HEK293 (cell line): ENCODE measurements around the gene SLC37A4.

Experiments used
- BCL11A ChIP-seq: fragments of 450-650 bp; formaldehyde crosslinking; IDR thresholded peaks from 2 replicates; pipeline ENCODE4 v1.5.1; 2016; ENCODE audit warnings: low read depth, missing biosample characterization, missing genetic modification characterization
- HOXD13 ChIP-seq: sonication (generic); formaldehyde crosslinking; IDR thresholded peaks from 2 replicates; pipeline ENCODE4 v1.8.0; 2022; ENCODE audit warnings: missing genetic modification reagents, borderline replicate concordance
- KLF10 ChIP-seq: fragments of 450-650 bp; IDR thresholded peaks from 2 replicates; pipeline ENCODE4 v1.5.1; 2018; ENCODE audit warnings: missing biosample characterization, mild to moderate bottlenecking, missing genetic modification characterization
- KLF9 ChIP-seq: fragments of 450-650 bp; formaldehyde crosslinking; IDR thresholded peaks from 2 replicates; pipeline ENCODE4 v1.5.1; 2016; ENCODE audit warnings: missing biosample characterization, missing genetic modification characterization, low read depth
- SCRT1 ChIP-seq: fragments of 450-650 bp; formaldehyde crosslinking; IDR thresholded peaks from 2 replicates; pipeline ENCODE4 v1.5.1; 2016; ENCODE audit warnings: missing biosample characterization, missing genetic modification characterization, borderline replicate concordance
- SP7 ChIP-seq: fragments of 450-650 bp; formaldehyde crosslinking; IDR thresholded peaks from 2 replicates; pipeline ENCODE4 v1.5.1; 2016; ENCODE audit warnings: missing biosample characterization, missing genetic modification characterization
- ZBTB6 ChIP-seq: fragments of 450-650 bp; formaldehyde crosslinking; IDR thresholded peaks from 2 replicates; pipeline ENCODE4 v1.5.1; 2017; ENCODE audit warnings: missing biosample characterization, missing genetic modification characterization
- ZIC2 ChIP-seq: fragments of 450-650 bp; formaldehyde crosslinking; IDR thresholded peaks from 2 replicates; pipeline ENCODE4 v1.5.1; 2016; ENCODE audit warnings: missing biosample characterization, missing genetic modification characterization
- ZNF114 ChIP-seq: fragments of 450-650 bp; formaldehyde crosslinking; IDR thresholded peaks from 2 replicates; pipeline ENCODE4 v1.5.0; 2017; ENCODE audit warnings: missing biosample characterization, missing genetic modification characterization
- ZNF121 ChIP-seq: fragments of 450-650 bp; formaldehyde crosslinking; IDR thresholded peaks from 2 replicates; pipeline ENCODE4 v1.5.1; 2016; ENCODE audit warnings: missing biosample characterization, missing genetic modification characterization
- ZNF214 ChIP-seq: fragments of 450-650 bp; formaldehyde crosslinking; IDR thresholded peaks from 2 replicates; pipeline ENCODE4 v1.5.1; 2017; ENCODE audit warnings: missing biosample characterization, mild to moderate bottlenecking, missing genetic modification characterization, borderline replicate concordance
- ZNF24 ChIP-seq: fragments of 450-650 bp; formaldehyde crosslinking; IDR thresholded peaks from 2 replicates; pipeline ENCODE4 v1.5.1; 2016; ENCODE audit warnings: missing biosample characterization, missing genetic modification characterization
- ZNF26 ChIP-seq: fragments of 450-650 bp; formaldehyde crosslinking; IDR thresholded peaks from 2 replicates; pipeline ENCODE4 v1.5.1; 2016; ENCODE audit warnings: missing biosample characterization, missing genetic modification characterization
- ZNF292 ChIP-seq: fragments of 450-650 bp; formaldehyde crosslinking; IDR thresholded peaks from 2 replicates; pipeline ENCODE4 v1.5.1; 2016; ENCODE audit warnings: low read depth, missing biosample characterization, missing genetic modification characterization, borderline replicate concordance
- ZNF302 ChIP-seq: fragments of 450-650 bp; formaldehyde crosslinking; IDR thresholded peaks from 2 replicates; pipeline ENCODE4 v1.5.1; 2016; ENCODE audit warnings: missing biosample characterization, missing genetic modification characterization, low read depth
- ZNF341 ChIP-seq: fragments of 450-650 bp; formaldehyde crosslinking; IDR thresholded peaks from 2 replicates; pipeline ENCODE4; 2016; ENCODE audit warnings: low read depth, missing biosample characterization, missing genetic modification characterization
- ZNF555 ChIP-seq: fragments of 450-650 bp; formaldehyde crosslinking; conservative IDR thresholded peaks from 2 replicates; pipeline ENCODE4 v1.5.1; 2017; ENCODE audit warnings: missing biosample characterization, mild to moderate bottlenecking, missing genetic modification characterization, inconsistent platforms
- ZNF747 ChIP-seq: fragments of 450-650 bp; formaldehyde crosslinking; IDR thresholded peaks from 2 replicates; pipeline ENCODE4 v1.5.1; 2016; ENCODE audit warnings: missing biosample characterization, missing genetic modification characterization
- ZNF792 ChIP-seq: fragments of 450-650 bp; formaldehyde crosslinking; IDR thresholded peaks from 2 replicates; pipeline ENCODE4 v1.5.1; 2016; ENCODE audit warnings: missing biosample characterization, missing genetic modification characterization
- TF ChIP-seq, protein P1 (sequence below): fragments of 450-650 bp; formaldehyde crosslinking; IDR thresholded peaks from 2 replicates; pipeline ENCODE4 v1.5.1; 2017; ENCODE audit warnings: missing biosample characterization, missing genetic modification characterization
- TF ChIP-seq, protein P2 (sequence below): fragments of 450-650 bp; formaldehyde crosslinking; IDR thresholded peaks from 2 replicates; pipeline ENCODE4 v1.5.1; 2016; ENCODE audit warnings: missing biosample characterization, missing genetic modification characterization
- TF ChIP-seq, protein P3 (sequence below): fragments of 450-650 bp; formaldehyde crosslinking; IDR thresholded peaks from 2 replicates; pipeline ENCODE4 v1.5.1; 2016; ENCODE audit warnings: missing biosample characterization, missing genetic modification characterization
- TF ChIP-seq, protein P4 (sequence below): fragments of 450-650 bp; IDR thresholded peaks from 2 replicates; pipeline ENCODE4 v1.5.1; 2018; ENCODE audit warnings: missing biosample characterization, mild to moderate bottlenecking, missing genetic modification characterization
- TF ChIP-seq, protein P5 (sequence below): fragments of 450-650 bp; formaldehyde crosslinking; IDR thresholded peaks from 2 replicates; pipeline ENCODE4 v1.5.1; 2016; ENCODE audit warnings: missing biosample characterization, missing genetic modification characterization
- TF ChIP-seq, protein P6 (sequence below): fragments of 450-650 bp; formaldehyde crosslinking; IDR thresholded peaks from 2 replicates; pipeline ENCODE4 v1.5.0; 2017; ENCODE audit warnings: missing biosample characterization, missing genetic modification characterization, borderline replicate concordance

Gene SLC37A4

GRCh38 chr11:119030329-119031047 is at the start of gene SLC37A4 (continued):
- TF ChIP-seq, protein P1, sequence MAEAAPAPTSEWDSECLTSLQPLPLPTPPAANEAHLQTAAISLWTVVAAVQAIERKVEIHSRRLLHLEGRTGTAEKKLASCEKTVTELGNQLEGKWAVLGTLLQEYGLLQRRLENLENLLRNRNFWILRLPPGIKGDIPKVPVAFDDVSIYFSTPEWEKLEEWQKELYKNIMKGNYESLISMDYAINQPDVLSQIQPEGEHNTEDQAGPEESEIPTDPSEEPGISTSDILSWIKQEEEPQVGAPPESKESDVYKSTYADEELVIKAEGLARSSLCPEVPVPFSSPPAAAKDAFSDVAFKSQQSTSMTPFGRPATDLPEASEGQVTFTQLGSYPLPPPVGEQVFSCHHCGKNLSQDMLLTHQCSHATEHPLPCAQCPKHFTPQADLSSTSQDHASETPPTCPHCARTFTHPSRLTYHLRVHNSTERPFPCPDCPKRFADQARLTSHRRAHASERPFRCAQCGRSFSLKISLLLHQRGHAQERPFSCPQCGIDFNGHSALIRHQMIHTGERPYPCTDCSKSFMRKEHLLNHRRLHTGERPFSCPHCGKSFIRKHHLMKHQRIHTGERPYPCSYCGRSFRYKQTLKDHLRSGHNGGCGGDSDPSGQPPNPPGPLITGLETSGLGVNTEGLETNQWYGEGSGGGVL (tag by site-specific recombination): peak; percentile 55
- TF ChIP-seq ZIC2 (tag by site-specific recombination) (peak; percentile 47), ZNF341 (tag by site-specific recombination) (peak; percentile 43; the same call in 1 of the 2 replicates), KLF10 (tag by site-specific recombination) (no peak), ZNF747 (tag by site-specific recombination) (no peak), BCL11A (no peak), SCRT1 (tag by site-specific recombination) (no peak), HOXD13 (CRISPR knock-in tag) (no peak), ZBTB6 (tag by site-specific recombination) (no peak), KLF9 (tag by site-specific recombination) (peak; percentile 88), ZNF214 (no peak), ZNF121 (tag by site-specific recombination) (0 out of 2 replicates have a peak, but pooled peaks have one; percentile 10), ZNF292 (tag by site-specific recombination) (no peak), ZNF114 (tag by site-specific recombination) (no peak), SP7 (tag by site-specific recombination) (peak; percentile 61), ZNF24 (no peak), ZNF26 (tag by site-specific recombination) (no peak), ZNF302 (tag by site-specific recombination) (no peak), ZNF555 (tag by site-specific recombination) (no peak), ZNF792 (tag by site-specific recombination) (no peak)
- TF ChIP-seq, protein P2, sequence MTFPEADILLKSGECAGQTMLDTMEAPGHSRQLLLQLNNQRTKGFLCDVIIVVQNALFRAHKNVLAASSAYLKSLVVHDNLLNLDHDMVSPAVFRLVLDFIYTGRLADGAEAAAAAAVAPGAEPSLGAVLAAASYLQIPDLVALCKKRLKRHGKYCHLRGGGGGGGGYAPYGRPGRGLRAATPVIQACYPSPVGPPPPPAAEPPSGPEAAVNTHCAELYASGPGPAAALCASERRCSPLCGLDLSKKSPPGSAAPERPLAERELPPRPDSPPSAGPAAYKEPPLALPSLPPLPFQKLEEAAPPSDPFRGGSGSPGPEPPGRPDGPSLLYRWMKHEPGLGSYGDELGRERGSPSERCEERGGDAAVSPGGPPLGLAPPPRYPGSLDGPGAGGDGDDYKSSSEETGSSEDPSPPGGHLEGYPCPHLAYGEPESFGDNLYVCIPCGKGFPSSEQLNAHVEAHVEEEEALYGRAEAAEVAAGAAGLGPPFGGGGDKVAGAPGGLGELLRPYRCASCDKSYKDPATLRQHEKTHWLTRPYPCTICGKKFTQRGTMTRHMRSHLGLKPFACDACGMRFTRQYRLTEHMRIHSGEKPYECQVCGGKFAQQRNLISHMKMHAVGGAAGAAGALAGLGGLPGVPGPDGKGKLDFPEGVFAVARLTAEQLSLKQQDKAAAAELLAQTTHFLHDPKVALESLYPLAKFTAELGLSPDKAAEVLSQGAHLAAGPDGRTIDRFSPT: peak; percentile 74
- TF ChIP-seq, protein P3, sequence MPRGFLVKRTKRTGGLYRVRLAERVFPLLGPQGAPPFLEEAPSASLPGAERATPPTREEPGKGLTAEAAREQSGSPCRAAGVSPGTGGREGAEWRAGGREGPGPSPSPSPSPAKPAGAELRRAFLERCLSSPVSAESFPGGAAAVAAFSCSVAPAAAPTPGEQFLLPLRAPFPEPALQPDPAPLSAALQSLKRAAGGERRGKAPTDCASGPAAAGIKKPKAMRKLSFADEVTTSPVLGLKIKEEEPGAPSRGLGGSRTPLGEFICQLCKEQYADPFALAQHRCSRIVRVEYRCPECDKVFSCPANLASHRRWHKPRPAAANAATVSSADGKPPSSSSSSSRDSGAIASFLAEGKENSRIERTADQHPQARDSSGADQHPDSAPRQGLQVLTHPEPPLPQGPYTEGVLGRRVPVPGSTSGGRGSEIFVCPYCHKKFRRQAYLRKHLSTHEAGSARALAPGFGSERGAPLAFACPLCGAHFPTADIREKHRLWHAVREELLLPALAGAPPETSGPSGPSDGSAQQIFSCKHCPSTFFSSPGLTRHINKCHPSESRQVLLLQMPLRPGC (tag by site-specific recombination): no peak
- TF ChIP-seq, protein P4, sequence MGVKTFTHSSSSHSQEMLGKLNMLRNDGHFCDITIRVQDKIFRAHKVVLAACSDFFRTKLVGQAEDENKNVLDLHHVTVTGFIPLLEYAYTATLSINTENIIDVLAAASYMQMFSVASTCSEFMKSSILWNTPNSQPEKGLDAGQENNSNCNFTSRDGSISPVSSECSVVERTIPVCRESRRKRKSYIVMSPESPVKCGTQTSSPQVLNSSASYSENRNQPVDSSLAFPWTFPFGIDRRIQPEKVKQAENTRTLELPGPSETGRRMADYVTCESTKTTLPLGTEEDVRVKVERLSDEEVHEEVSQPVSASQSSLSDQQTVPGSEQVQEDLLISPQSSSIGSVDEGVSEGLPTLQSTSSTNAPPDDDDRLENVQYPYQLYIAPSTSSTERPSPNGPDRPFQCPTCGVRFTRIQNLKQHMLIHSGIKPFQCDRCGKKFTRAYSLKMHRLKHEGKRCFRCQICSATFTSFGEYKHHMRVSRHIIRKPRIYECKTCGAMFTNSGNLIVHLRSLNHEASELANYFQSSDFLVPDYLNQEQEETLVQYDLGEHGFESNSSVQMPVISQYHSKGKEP: no peak
- TF ChIP-seq, protein P5, sequence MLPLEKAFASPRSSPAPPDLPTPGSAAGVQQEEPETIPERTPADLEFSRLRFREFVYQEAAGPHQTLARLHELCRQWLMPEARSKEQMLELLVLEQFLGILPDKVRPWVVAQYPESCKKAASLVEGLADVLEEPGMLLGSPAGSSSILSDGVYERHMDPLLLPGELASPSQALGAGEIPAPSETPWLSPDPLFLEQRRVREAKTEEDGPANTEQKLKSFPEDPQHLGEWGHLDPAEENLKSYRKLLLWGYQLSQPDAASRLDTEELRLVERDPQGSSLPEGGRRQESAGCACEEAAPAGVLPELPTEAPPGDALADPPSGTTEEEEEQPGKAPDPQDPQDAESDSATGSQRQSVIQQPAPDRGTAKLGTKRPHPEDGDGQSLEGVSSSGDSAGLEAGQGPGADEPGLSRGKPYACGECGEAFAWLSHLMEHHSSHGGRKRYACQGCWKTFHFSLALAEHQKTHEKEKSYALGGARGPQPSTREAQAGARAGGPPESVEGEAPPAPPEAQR (tag by site-specific recombination): no peak
- TF ChIP-seq, protein P6, sequence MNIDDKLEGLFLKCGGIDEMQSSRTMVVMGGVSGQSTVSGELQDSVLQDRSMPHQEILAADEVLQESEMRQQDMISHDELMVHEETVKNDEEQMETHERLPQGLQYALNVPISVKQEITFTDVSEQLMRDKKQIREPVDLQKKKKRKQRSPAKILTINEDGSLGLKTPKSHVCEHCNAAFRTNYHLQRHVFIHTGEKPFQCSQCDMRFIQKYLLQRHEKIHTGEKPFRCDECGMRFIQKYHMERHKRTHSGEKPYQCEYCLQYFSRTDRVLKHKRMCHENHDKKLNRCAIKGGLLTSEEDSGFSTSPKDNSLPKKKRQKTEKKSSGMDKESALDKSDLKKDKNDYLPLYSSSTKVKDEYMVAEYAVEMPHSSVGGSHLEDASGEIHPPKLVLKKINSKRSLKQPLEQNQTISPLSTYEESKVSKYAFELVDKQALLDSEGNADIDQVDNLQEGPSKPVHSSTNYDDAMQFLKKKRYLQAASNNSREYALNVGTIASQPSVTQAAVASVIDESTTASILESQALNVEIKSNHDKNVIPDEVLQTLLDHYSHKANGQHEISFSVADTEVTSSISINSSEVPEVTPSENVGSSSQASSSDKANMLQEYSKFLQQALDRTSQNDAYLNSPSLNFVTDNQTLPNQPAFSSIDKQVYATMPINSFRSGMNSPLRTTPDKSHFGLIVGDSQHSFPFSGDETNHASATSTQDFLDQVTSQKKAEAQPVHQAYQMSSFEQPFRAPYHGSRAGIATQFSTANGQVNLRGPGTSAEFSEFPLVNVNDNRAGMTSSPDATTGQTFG (tag by site-specific recombination): no peak
